Cardiac atrium fibroblast (primary cell): Measurements from ENCODE around the gene HCAR3. TPM values are rescaled to one million over a fixed set of nuclear protein-coding genes. Genes with fewer than 3 reads are reported as not detected.

Source experiments
- total RNA-seq: library from RNA; depleted of rRNA; stranded (reverse); fragments of >200 nt; gene quantifications from 2 replicates; pipeline ENCODE4 v1.2.3, GENCODE V29; 2015

HCAR3 gene
- total RNA-seq: not detected in 2 replicates

GRCh38 chr12:122716658-122717057 lies at the start of gene HCAR3:
Gene HCAR3 (minus strand): TSS chr12:122716811. CDS start chr12:122716737, 74 bp downstream.

GRCh38 chr12:122752464-122753318 lies 36.1 kb upstream of the HCAR3 start, which contains the start of gene DENR:
Gene DENR (plus strand): TSS chr12:122752824. CDS start chr12:122753702, 878 bp downstream.

GRCh38 chr12:122730215-122731014 lies 13.8 kb upstream of the HCAR3 start, which contains the start of gene HCAR1:
Gene HCAR1 (minus strand): TSS chr12:122730844. CDS start chr12:122730339, 505 bp downstream.

GRCh38 chr12:122702890-122703611 lies 13.6 kb downstream of the HCAR3 start, which contains the start of gene HCAR2:
Gene HCAR2 (minus strand): TSS chr12:122703357. CDS start chr12:122703283, 74 bp downstream.

Other genes starting within 250 kb of the HCAR3 start
- 9.6 and 12.2 TPM in 2 replicates for gene ZCCHC8, start 215.9 kb downstream of the HCAR3 start, total RNA-seq
- gene RSRC2, start 189.9 kb downstream of the HCAR3 start, total RNA-seq: 31.3 and 31.4 TPM in 2 replicates
- 5.2 and 6.8 TPM in 2 replicates for gene KNTC1, start 189.6 kb downstream of the HCAR3 start, total RNA-seq
- gene HCAR2, start 13.5 kb downstream of the HCAR3 start, total RNA-seq: not detected in 2 replicates
- 0.16 and 0.54 TPM in 2 replicates for gene HCAR1, start 14.0 kb upstream of the HCAR3 start, total RNA-seq
- gene DENR, start 36.0 kb upstream of the HCAR3 start, total RNA-seq: 26.6 and 28.0 TPM in 2 replicates
- not detected in 2 replicates for gene CCDC62, start 57.8 kb upstream of the HCAR3 start, total RNA-seq
- gene HIP1R, start 118.6 kb upstream of the HCAR3 start, total RNA-seq: 11.0 and 20.7 TPM in 2 replicates
- gene VPS37B, start 179.3 kb upstream of the HCAR3 start, total RNA-seq: 16.8 and 22.6 TPM in 2 replicates
- 9.0 and 12.0 TPM in 2 replicates for gene ABCB9, start 249.7 kb upstream of the HCAR3 start, total RNA-seq